ENCODE data around the gene JARID2. TPM values are rescaled to one million over a fixed set of nuclear protein-coding genes. Genes with fewer than 3 reads are reported as not detected.

The JARID2 gene
- total RNA-seq, 3 donors from 2014 or later: 10.5 to 13.9 (median 11.5) TPM

GRCh38 chr6:15409301-15410125 is 163.6 kb downstream of the JARID2 start:
- Histone ChIP-seq H3K27me3 (no peaks in the 10 kb centered on the region), H3K27ac (no peak overlapping the region), H3K36me3 (no peaks in the 10 kb centered on the region), H3K4me1 (no peaks in the 10 kb centered on the region), H3K9me3 (no peaks in the 10 kb centered on the region), H3K4me3 (no peak overlapping the region)
- DNase-seq (ENCODE audit: low spot score in 2 of 2): no peak
- no peak for TF ChIP-seq POLR2A (IDR thresholded peaks at IDR 0.05)
- no peak for TF ChIP-seq POLR2AphosphoS5 (IDR thresholded peaks at IDR 0.05)
- no peak for TF ChIP-seq CTCF (IDR thresholded peaks at IDR 0.05)
- intact Hi-C loops (cut with DNase I; ENCODE audit: low total_unique reads): loop anchor here (5.0 kb wide), 1 partner anchor 1637 kb away; no protein-coding TSS in a partner anchor

GRCh38 chr6:15410126-15410391 is 164.2 kb downstream of the JARID2 start:
- Histone ChIP-seq H3K9me3 (no peaks in the 10 kb centered on the region), H3K27me3 (no peaks in the 10 kb centered on the region), H3K27ac (no peak overlapping the region), H3K4me3 (no peak overlapping the region), H3K4me1 (no peaks in the 10 kb centered on the region), H3K36me3 (no peaks in the 10 kb centered on the region)
- TF ChIP-seq CTCF (IDR thresholded peaks at IDR 0.05) (no peak), POLR2A (IDR thresholded peaks at IDR 0.05) (no peak), POLR2AphosphoS5 (IDR thresholded peaks at IDR 0.05) (no peak)
- intact Hi-C loops (cut with DNase I; ENCODE audit: low total_unique reads): no loop called here
- DNase-seq (ENCODE audit: low spot score in 2 of 2): no peak

GRCh38 chr6:15410752-15411151 is 164.9 kb downstream of the JARID2 start:
- H3K4me1 ChIP-seq: no peaks in the 10 kb centered on the region
- intact Hi-C loops (cut with DNase I; ENCODE audit: low total_unique reads): no loop called here
- no peaks in the 10 kb centered on the region for H3K9me3 ChIP-seq
- no peak for TF ChIP-seq POLR2AphosphoS5 (IDR thresholded peaks at IDR 0.05)
- no peak for TF ChIP-seq POLR2A (IDR thresholded peaks at IDR 0.05)
- no peak for TF ChIP-seq CTCF (IDR thresholded peaks at IDR 0.05)
- H3K27ac ChIP-seq: no peak overlapping the region
- H3K36me3 ChIP-seq: no peaks in the 10 kb centered on the region
- no peak overlapping the region for H3K4me3 ChIP-seq
- no peaks in the 10 kb centered on the region for H3K27me3 ChIP-seq
- DNase-seq (ENCODE audit: low spot score in 2 of 2): no peak

- H3K4me3 ChIP-seq: no peak overlapping the region
- H3K4me1 ChIP-seq: no peaks in the 10 kb centered on the region
- H3K36me3 ChIP-seq: no peaks in the 10 kb centered on the region
- no peaks in the 10 kb centered on the region for H3K9me3 ChIP-seq
- TF ChIP-seq CTCF (IDR thresholded peaks at IDR 0.05) (no peak), POLR2A (IDR thresholded peaks at IDR 0.05) (no peak), POLR2AphosphoS5 (IDR thresholded peaks at IDR 0.05) (no peak)
- no peaks in the 10 kb centered on the region for H3K27me3 ChIP-seq
- intact Hi-C loops (cut with DNase I; ENCODE audit: low total_unique reads): no loop called here
- no peak overlapping the region for H3K27ac ChIP-seq
- no peak for DNase-seq (ENCODE audit: low spot score in 2 of 2)
These were observed 165.9 kb downstream of the JARID2 start for GRCh38 chr6:15411766-15412165.

GRCh38 chr6:15412767-15413166 is 166.9 kb downstream of the JARID2 start:
- intact Hi-C loops (cut with DNase I; ENCODE audit: low total_unique reads): no loop called here
- H3K4me1 ChIP-seq: no peaks in the 10 kb centered on the region
- no peak overlapping the region for H3K27ac ChIP-seq
- H3K36me3 ChIP-seq: no peaks in the 10 kb centered on the region
- H3K9me3 ChIP-seq: no peaks in the 10 kb centered on the region
- no peak for DNase-seq (ENCODE audit: low spot score in 2 of 2)
- H3K27me3 ChIP-seq: no peaks in the 10 kb centered on the region
- TF ChIP-seq POLR2AphosphoS5 (IDR thresholded peaks at IDR 0.05): no peak
- TF ChIP-seq CTCF (IDR thresholded peaks at IDR 0.05): no peak
- TF ChIP-seq POLR2A (IDR thresholded peaks at IDR 0.05): no peak
- H3K4me3 ChIP-seq: no peak overlapping the region

Measured in breast epithelium (tissue), 4 donors.